OCI-LY3 (cell line): ENCODE data around the gene KRTAP2-2.
"Not testable (repeated sequence)": the region's sequence is repeated elsewhere in the genome, so short reads cannot be mapped to it uniquely, and the experiment has no call there.

Experiments used
- H2AFZ ChIP-seq: fragments of 200-600, 300-600 bp; shearing (Covaris generic); 2 replicates; pipeline ENCODE4 v1.6.0; 2014; ENCODE audit warnings: antibody characterized with exemption, low read depth, low read length
- H3K27ac ChIP-seq: fragments of 200-600, 300-600 bp; sonication (generic); 2 replicates; pipeline ENCODE4 v1.5.1; 2014; ENCODE audit warnings: mild to moderate bottlenecking, low read length, moderate library complexity, mixed read lengths
- H3K27me3 ChIP-seq: fragments of 200-600, 300-600 bp; sonication (generic); 2 replicates; pipeline ENCODE4 v1.6.1; 2014; ENCODE audit warnings: low read depth, low read length, mixed read lengths
- H3K36me3 ChIP-seq: fragments of 200-600, 300-600 bp; sonication (generic); replicated peaks from 2 replicates; pipeline ENCODE3; 2014; ENCODE audit warnings: low read depth, low read length, mixed read lengths
- H3K4me1 ChIP-seq: fragments of 300-600, 200-600 bp; sonication (generic); 2 replicates; pipeline ENCODE4 v1.6.1; 2014; ENCODE audit warnings: low read length, mixed read lengths
- H3K4me2 ChIP-seq: fragments of 200-600, 300-600 bp; sonication (generic); 2 replicates; pipeline ENCODE4 v1.6.1; 2014; ENCODE audit warnings: low read length, mixed read lengths
- H3K4me3 ChIP-seq: fragments of 300-600, 200-600 bp; sonication (generic); 2 replicates; pipeline ENCODE4 v1.5.1; 2014; ENCODE audit warnings: antibody characterized with exemption, mild to moderate bottlenecking, low read length, moderate library complexity
- H3K79me2 ChIP-seq: fragments of 300-600, 200-600 bp; shearing (Covaris generic); 2 replicates; pipeline ENCODE4 v1.6.1; 2014; ENCODE audit warnings: mild to moderate bottlenecking, low read length, mixed read lengths
- H3K9ac ChIP-seq: fragments of 300-600, 200-600 bp; shearing (Covaris generic); 2 replicates; pipeline ENCODE4 v1.6.0; 2014; ENCODE audit warnings: mild to moderate bottlenecking, low read length, moderate library complexity
- H3K9me3 ChIP-seq: fragments of 200-600, 300-600 bp; shearing (Covaris generic); 2 replicates; pipeline ENCODE4 v1.6.1; 2014; ENCODE audit warnings: low read length, mixed read lengths; ENCODE audit not compliant: insufficient read depth
- H4K20me1 ChIP-seq: fragments of 200-600, 300-600 bp; sonication (generic); 2 replicates; pipeline ENCODE4 v1.6.1; 2016; ENCODE audit warnings: low read length, mixed read lengths; ENCODE audit not compliant: insufficient read depth
- CTCF ChIP-seq: fragments of 200-600, 300-600 bp; sonication (generic); IDR thresholded peaks from 2 replicates; pipeline ENCODE4 v1.5.1; 2014; ENCODE audit warnings: antibody characterized with exemption, low read length, low read depth
- EZH2phosphoT487 ChIP-seq: fragments of 200-600 bp; shearing (Covaris generic); IDR thresholded peaks from 2 replicates; pipeline ENCODE4 v1.6.1; 2018; ENCODE audit warnings: antibody characterized with exemption, mixed run types, low read depth

KRTAP2-2 gene

GRCh38 chr17:41069031-41069430, 14.0 kb upstream of the KRTAP2-2 start:
- Histone ChIP-seq H3K27me3 (no peaks in the 10 kb centered on the region; the same call in 1 of the 2 replicates), H3K4me1 (no peaks in the 10 kb centered on the region), H3K79me2 (no peaks in the 10 kb centered on the region), H3K27ac (no peak overlapping the region), H2AFZ (no peak overlapping the region), H3K9ac (no peak overlapping the region), H3K9me3 (no peaks in the 10 kb centered on the region), H3K4me3 (no peak overlapping the region), H4K20me1 (no peaks in the 10 kb centered on the region), H3K36me3 (no peaks in the 10 kb centered on the region), H3K4me2 (no peak overlapping the region)
- TF ChIP-seq CTCF (no peak), EZH2phosphoT487 (no peak)

DNA sequence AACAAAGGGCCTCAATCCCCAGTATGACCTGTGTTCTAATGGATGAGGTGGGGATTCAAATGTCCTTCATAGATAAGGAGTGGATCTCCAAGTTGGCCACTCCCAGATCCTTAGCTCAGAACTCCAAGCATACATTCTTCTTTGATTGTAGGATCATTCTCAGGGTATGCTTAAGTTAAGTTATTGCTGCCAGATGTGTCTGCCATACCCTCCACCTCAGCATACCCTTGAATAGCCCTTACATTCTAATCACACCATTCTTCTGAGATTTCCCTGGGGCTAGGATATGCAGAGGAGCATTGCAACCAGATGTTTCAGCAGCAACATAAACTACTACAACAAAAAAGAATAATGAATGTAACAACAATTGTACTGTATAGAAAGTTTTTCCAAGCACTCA, 12.3 kb upstream of the KRTAP2-2 start:
- no peak for TF ChIP-seq EZH2phosphoT487
- H3K36me3 ChIP-seq = no peaks in the 10 kb centered on the region
- no peak overlapping the region for H3K27ac ChIP-seq
- H3K4me3 ChIP-seq = no peak overlapping the region
- H2AFZ ChIP-seq = no peak overlapping the region
- H3K79me2 ChIP-seq = no peaks in the 10 kb centered on the region
- no peak overlapping the region for H3K9ac ChIP-seq
- peaks cover 3% of the 10 kb centered on the region for H3K27me3 ChIP-seq
- H3K4me2 ChIP-seq = no peak overlapping the region
- no peaks in the 10 kb centered on the region for H4K20me1 ChIP-seq
- H3K9me3 ChIP-seq = no peaks in the 10 kb centered on the region
- H3K4me1 ChIP-seq = no peaks in the 10 kb centered on the region

DNA sequence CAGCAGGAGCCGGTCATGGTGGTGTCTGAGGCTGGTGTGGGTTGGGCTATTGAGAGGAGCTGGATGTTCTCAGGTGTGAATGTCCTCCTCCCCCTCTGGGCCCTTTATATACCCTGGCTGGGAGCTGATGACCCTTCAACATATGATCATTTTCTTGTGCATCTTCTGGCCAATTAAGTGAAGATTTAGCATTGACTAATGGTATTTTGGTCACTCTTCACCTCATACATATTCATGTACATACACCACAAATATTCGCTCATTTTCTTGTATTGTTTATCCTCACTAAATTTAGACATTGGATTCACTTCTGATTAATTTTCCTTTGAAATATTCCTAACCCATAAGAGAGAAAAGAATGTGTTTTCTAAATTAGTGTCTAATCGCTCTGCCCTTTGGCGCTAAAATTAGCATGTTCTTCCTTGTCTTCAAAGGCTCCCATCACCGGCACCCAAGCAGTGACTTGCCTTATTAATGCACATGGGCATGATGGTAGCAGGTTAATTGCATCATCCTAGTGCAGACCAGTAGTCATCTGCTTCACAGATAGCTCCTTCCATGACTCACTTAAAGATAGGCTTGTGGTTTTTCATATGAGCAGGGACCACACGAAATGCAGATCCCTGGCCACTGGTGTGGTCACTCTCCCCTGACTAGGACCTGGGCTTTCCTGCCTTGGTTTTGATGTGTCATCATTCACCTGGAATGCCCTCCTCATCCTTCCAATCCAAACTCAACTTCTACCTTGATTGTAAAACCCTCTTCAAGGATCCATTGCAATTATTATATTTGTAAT, 11.0 kb upstream of the KRTAP2-2 start, which contains the start of gene KRTAP2-4:
KRTAP2-4 (minus strand) TSS at position 51 of the 796 bp plus-strand sequence; CDS start at position 17, 34 bp downstream.
- no peak within 1 kb of the TSS for H3K9ac ChIP-seq
- H4K20me1 ChIP-seq = no peaks in the 10 kb centered on the region
- no peak within 1 kb of the TSS for H2AFZ ChIP-seq
- no peaks in the 10 kb centered on the region for H3K9me3 ChIP-seq
- no peaks in the 10 kb centered on the region for H3K36me3 ChIP-seq
- no peaks in the 10 kb centered on the region for H3K4me1 ChIP-seq
- H3K4me2 ChIP-seq = no peak within 1 kb of the TSS
- peaks cover 15% of the 10 kb centered on the region for H3K27me3 ChIP-seq
- H3K27ac ChIP-seq = no peak within 1 kb of the TSS
- H3K4me3 ChIP-seq = no peak within 1 kb of the TSS
- no peaks in the 10 kb centered on the region for H3K79me2 ChIP-seq
- no peak for TF ChIP-seq EZH2phosphoT487
- no peak for TF ChIP-seq CTCF

GRCh38 chr17:41065016-41065689, 10.1 kb upstream of the KRTAP2-2 start:
- not testable (repeated sequence) for H3K36me3 ChIP-seq, H3K79me2 ChIP-seq, H4K20me1 ChIP-seq, H3K9ac ChIP-seq, H3K4me1 ChIP-seq, H2AFZ ChIP-seq, H3K4me3 ChIP-seq, H3K27ac ChIP-seq, H3K9me3 ChIP-seq, H3K4me2 ChIP-seq
- peaks cover 23% of the 10 kb centered on the region for H3K27me3 ChIP-seq

DNA sequence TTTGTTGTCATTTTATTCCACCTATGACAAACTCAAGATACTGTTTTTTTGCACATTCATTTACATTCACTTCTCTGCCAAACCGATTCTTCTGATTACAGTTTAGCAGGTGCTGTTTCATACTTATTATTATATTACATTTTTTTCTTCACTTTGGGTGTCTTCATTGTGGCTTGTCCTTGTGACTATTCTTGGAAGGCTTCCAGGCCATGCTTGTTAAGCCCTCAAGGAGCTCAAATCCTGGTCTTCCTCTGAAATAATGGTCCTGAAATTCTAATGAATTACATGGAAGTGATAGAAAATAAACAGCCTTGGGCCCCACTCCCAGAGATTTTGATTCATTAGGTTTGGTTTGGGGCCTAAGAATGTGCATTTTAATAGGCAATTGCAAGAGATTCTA, 9.3 kb upstream of the KRTAP2-2 start:
- no peak overlapping the region for H3K4me2 ChIP-seq
- TF ChIP-seq EZH2phosphoT487 (no peak), CTCF (no peak)
- H3K9me3 ChIP-seq = no peaks in the 10 kb centered on the region
- H3K27me3 ChIP-seq = peaks cover 23% of the 10 kb centered on the region
- H3K4me1 ChIP-seq = no peaks in the 10 kb centered on the region
- H3K79me2 ChIP-seq = no peaks in the 10 kb centered on the region
- no peaks in the 10 kb centered on the region for H3K36me3 ChIP-seq
- no peaks in the 10 kb centered on the region for H4K20me1 ChIP-seq
- no peak overlapping the region for H3K9ac ChIP-seq
- no peak overlapping the region for H3K4me3 ChIP-seq
- no peak overlapping the region for H2AFZ ChIP-seq
- no peak overlapping the region for H3K27ac ChIP-seq
